ENCODE data around the gene TAS2R16.

Gene TAS2R16

GRCh38 chr7:122995600-122995999 is at the start of gene TAS2R16:
TSS of gene TAS2R16 (minus strand) at chr7:122995700. CDS start at chr7:122995634, 66 bp downstream.
- DNase-seq (ENCODE audit: low read depth in 4 of 4, low spot score in 1 of 4): no peak

GRCh38 chr7:123043642-123044041 is 48.1 kb upstream of the TAS2R16 start:
- no peak for DNase-seq (ENCODE audit: low read depth in 4 of 4, low spot score in 1 of 4)

- no peak for DNase-seq (ENCODE audit: low read depth in 4 of 4, low spot score in 1 of 4)
Measured at GRCh38 chr7:123041101-123041500, 45.6 kb upstream of the TAS2R16 start.

- no peak for DNase-seq (ENCODE audit: low read depth in 4 of 4, low spot score in 1 of 4)
Measured at GRCh38 chr7:123039269-123039668, 43.8 kb upstream of the TAS2R16 start.

GRCh38 chr7:123034106-123034505 is 38.6 kb upstream of the TAS2R16 start:
- no peak for DNase-seq (ENCODE audit: low read depth in 4 of 4, low spot score in 1 of 4)

- no peak for DNase-seq (ENCODE audit: low read depth in 4 of 4, low spot score in 1 of 4)
Measured at GRCh38 chr7:123030631-123031030, 35.1 kb upstream of the TAS2R16 start.

- no peak for DNase-seq (ENCODE audit: low read depth in 4 of 4, low spot score in 1 of 4)
Measured at GRCh38 chr7:123028339-123028738, 32.8 kb upstream of the TAS2R16 start.

GRCh38 chr7:123026251-123026650 is 30.8 kb upstream of the TAS2R16 start:
- DNase-seq (ENCODE audit: low read depth in 4 of 4, low spot score in 1 of 4): no peak

GRCh38 chr7:123024989-123025758 is 29.7 kb upstream of the TAS2R16 start:
- no peak for DNase-seq (ENCODE audit: low read depth in 4 of 4, low spot score in 1 of 4)

GRCh38 chr7:123023126-123023525 is 27.6 kb upstream of the TAS2R16 start:
- no peak for DNase-seq (ENCODE audit: low read depth in 4 of 4, low spot score in 1 of 4)

- no peak for DNase-seq (ENCODE audit: low read depth in 4 of 4, low spot score in 1 of 4)
Measured at GRCh38 chr7:123022576-123022975, 27.1 kb upstream of the TAS2R16 start.

GRCh38 chr7:123012435-123012834 is 16.9 kb upstream of the TAS2R16 start:
- no peak for DNase-seq (ENCODE audit: low read depth in 4 of 4, low spot score in 1 of 4)

- no peak for DNase-seq (ENCODE audit: low read depth in 4 of 4, low spot score in 1 of 4)
Measured at GRCh38 chr7:123011766-123012369, 16.4 kb upstream of the TAS2R16 start.

GRCh38 chr7:123004931-123005330 is 9.4 kb upstream of the TAS2R16 start:
- no peak for DNase-seq (ENCODE audit: low read depth in 4 of 4, low spot score in 1 of 4)

GRCh38 chr7:123003539-123004126 is 8.1 kb upstream of the TAS2R16 start:
- no peak for DNase-seq (ENCODE audit: low read depth in 4 of 4, low spot score in 1 of 4)

- no peak for DNase-seq (ENCODE audit: low read depth in 4 of 4, low spot score in 1 of 4)
Measured at GRCh38 chr7:122989577-122989976, 5.9 kb downstream of the TAS2R16 start.

- no peak for DNase-seq (ENCODE audit: low read depth in 4 of 4, low spot score in 1 of 4)
Measured at GRCh38 chr7:122989041-122989440, 6.5 kb downstream of the TAS2R16 start.

- DNase-seq (ENCODE audit: low read depth in 4 of 4, low spot score in 1 of 4): no peak
Measured at GRCh38 chr7:122988333-122988732, 7.2 kb downstream of the TAS2R16 start.

- DNase-seq (ENCODE audit: low read depth in 4 of 4, low spot score in 1 of 4): no peak
Measured at GRCh38 chr7:122987463-122987862, 8.0 kb downstream of the TAS2R16 start.

GRCh38 chr7:122984021-122984420 is 11.5 kb downstream of the TAS2R16 start:
- DNase-seq (ENCODE audit: low read depth in 4 of 4, low spot score in 1 of 4): no peak

GRCh38 chr7:122983261-122983660 is 12.2 kb downstream of the TAS2R16 start:
- no peak for DNase-seq (ENCODE audit: low read depth in 4 of 4, low spot score in 1 of 4)

- no peak for DNase-seq (ENCODE audit: low read depth in 4 of 4, low spot score in 1 of 4)
Measured at GRCh38 chr7:122975341-122975740, 20.2 kb downstream of the TAS2R16 start.

Measured in stimulated activated CD4-positive, alpha-beta T cell treated with anti-CD3 and anti-CD28 coated beads, Interleukin-1b, Interleukin-23, amount 100 ng/mL, for 24 hours (primary cell).